ENCODE measurements around the gene SUCO. TPM values are rescaled to one million over a fixed set of nuclear protein-coding genes. Genes with fewer than 3 reads are reported as not detected.
A peak's percentile ranks its signal among the peaks of the same experiment; 100 is the strongest.
"Not testable (repeated sequence)": the region's sequence is repeated elsewhere in the genome, so short reads cannot be mapped to it uniquely, and the experiment has no call there.

SUCO gene
- total and polyA plus RNA-seq, 12 donors = 14.0 to 108 (median 34.4) TPM

GRCh38 chr1:172585861-172586260 is 52.9 kb downstream of the SUCO start:
- TF ChIP-seq CTCF (IDR thresholded peaks at IDR 0.05) (no peak), POLR2A (IDR thresholded peaks at IDR 0.05) (no peak)
- Histone ChIP-seq H3K4me1 (replicated peaks in 1 of 2) (peaks cover 7 to 14% of the 10 kb centered on the region in 2 donors), H3K4me3 (no peak overlapping the region), H3K27me3 (no peaks in the 10 kb centered on the region), H3K9me3 (replicated peaks in 1 of 3) (no peaks in the 10 kb centered on the region), H3K27ac (peak overlapping the region in 2 of 5 donors; percentile 10 to 36), H3K36me3 (replicated peaks in 1 of 2) (peaks cover 0 to 19% of the 10 kb centered on the region in 2 donors)
- intact Hi-C loops (cut with DNase I) = no loop called here
- DNase-seq = no peak

- peak in 4 of 7 donors; percentile 29 to 41 (median 34) for DNase-seq
- Histone ChIP-seq H3K27me3 (no peaks in the 10 kb centered on the region), H3K36me3 (replicated peaks in 1 of 2) (peaks cover 0 to 21% of the 10 kb centered on the region in 2 donors), H3K4me3 (no peak overlapping the region), H3K4me1 (replicated peaks in 1 of 2) (peaks cover 7 to 14% of the 10 kb centered on the region in 2 donors), H3K27ac (peak overlapping the region in 1 of 5 donors; percentile 44), H3K9me3 (replicated peaks in 1 of 3) (no peaks in the 10 kb centered on the region)
- 71 to 76% (median 73%) methylated on average over 7 of the region's 7 CpGs for WGBS, 4 donors
- intact Hi-C loops (cut with DNase I) = no loop called here
- TF ChIP-seq CTCF (IDR thresholded peaks at IDR 0.05) = no peak
- TF ChIP-seq POLR2A (IDR thresholded peaks at IDR 0.05) = no peak
These were observed 55.6 kb downstream of the SUCO start for GRCh38 chr1:172588296-172589291.

GRCh38 chr1:172589553-172589952 is 56.6 kb downstream of the SUCO start:
- 90 to 95% (median 93%) methylated on average over 3 of the region's 3 CpGs for WGBS, 4 donors
- no peak overlapping the region for H3K4me3 ChIP-seq
- peaks cover 0 to 21% of the 10 kb centered on the region in 2 donors for H3K36me3 ChIP-seq (replicated peaks in 1 of 2)
- no peaks in the 10 kb centered on the region for H3K27me3 ChIP-seq
- DNase-seq = no peak
- no peak overlapping the region for H3K27ac ChIP-seq
- TF ChIP-seq POLR2A (IDR thresholded peaks at IDR 0.05) (no peak), CTCF (IDR thresholded peaks at IDR 0.05) (no peak)
- H3K4me1 ChIP-seq (replicated peaks in 1 of 2) = peaks cover 7 to 14% of the 10 kb centered on the region in 2 donors
- H3K9me3 ChIP-seq (replicated peaks in 1 of 3) = no peaks in the 10 kb centered on the region
- intact Hi-C loops (cut with DNase I) = no loop called here

- H3K27ac ChIP-seq; H3K27me3 ChIP-seq; H3K9me3 ChIP-seq (replicated peaks in 1 of 3); H3K4me3 ChIP-seq; intact Hi-C loops (cut with DNase I); DNase-seq: not testable (repeated sequence)
- Histone ChIP-seq H3K36me3 (replicated peaks in 1 of 2) (peaks cover 0 to 22% of the 10 kb centered on the region in 2 donors), H3K4me1 (replicated peaks in 1 of 2) (peaks cover 0 to 14% of the 10 kb centered on the region in 2 donors)
- WGBS, 4 donors = no CpG with 5 or more reads among the region's 1 CpG
These were observed 58.5 kb downstream of the SUCO start for GRCh38 chr1:172591429-172591828.

- H3K4me3 ChIP-seq; H3K27ac ChIP-seq; H3K4me1 ChIP-seq (replicated peaks in 1 of 2); H3K9me3 ChIP-seq (replicated peaks in 1 of 3); DNase-seq; intact Hi-C loops (cut with DNase I); H3K27me3 ChIP-seq: not testable (repeated sequence)
- WGBS, 4 donors = 93 to 98% (median 96%) methylated on average over 4 of the region's 4 CpGs
- H3K36me3 ChIP-seq (replicated peaks in 1 of 2) = peaks cover 0 to 14% of the 10 kb centered on the region in 2 donors
These were observed 62.1 kb downstream of the SUCO start for GRCh38 chr1:172595066-172595465.

GRCh38 chr1:172596782-172597181 is 63.8 kb downstream of the SUCO start:
- 77 to 89% (median 86%) methylated on average over 8 to 10 of the region's 10 CpGs for WGBS, 4 donors
- DNase-seq; H3K9me3 ChIP-seq (replicated peaks in 1 of 3); H3K27me3 ChIP-seq; H3K27ac ChIP-seq; H3K4me3 ChIP-seq; H3K4me1 ChIP-seq (replicated peaks in 1 of 2); H3K36me3 ChIP-seq (replicated peaks in 1 of 2); intact Hi-C loops (cut with DNase I): not testable (repeated sequence)
